ENCODE data around the gene BEAN1.
A peak's percentile ranks its signal among the peaks of the same experiment; 100 is the strongest.
"Not testable (repeated sequence)": the region's sequence is repeated elsewhere in the genome, so short reads cannot be mapped to it uniquely, and the experiment has no call there.

The BEAN1 gene

DNA sequence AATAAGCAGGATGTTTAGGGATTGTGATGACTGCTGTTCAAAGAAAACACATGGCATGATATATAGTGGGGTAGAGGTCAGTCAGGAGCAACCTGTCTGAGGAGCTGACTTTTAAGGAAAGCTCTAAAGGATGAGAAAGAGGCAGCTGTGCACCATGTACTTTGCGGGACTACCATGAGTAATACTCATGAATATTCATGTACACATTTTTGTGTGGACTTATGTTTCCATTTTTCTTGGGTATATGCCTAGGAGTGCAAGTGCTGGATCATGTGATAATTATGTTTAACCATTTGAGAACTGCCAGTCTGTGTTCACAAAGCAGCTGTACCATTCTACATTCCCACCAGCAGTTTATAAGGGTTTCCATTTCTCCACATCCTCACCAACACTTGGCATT, 35.8 kb downstream of the BEAN1 start:
- H3K4me3 Mint-ChIP-seq, result no peak overlapping the region
- H3K27ac Mint-ChIP-seq, result no peak overlapping the region
- H3K4me1 Mint-ChIP-seq, result peaks cover 5% of the 10 kb centered on the region
- peaks cover 2% of the 10 kb centered on the region for H3K27me3 Mint-ChIP-seq
- peaks cover 5% of the 10 kb centered on the region for H3K9me3 Mint-ChIP-seq
- H3K36me3 Mint-ChIP-seq, result no peaks in the 10 kb centered on the region

DNA sequence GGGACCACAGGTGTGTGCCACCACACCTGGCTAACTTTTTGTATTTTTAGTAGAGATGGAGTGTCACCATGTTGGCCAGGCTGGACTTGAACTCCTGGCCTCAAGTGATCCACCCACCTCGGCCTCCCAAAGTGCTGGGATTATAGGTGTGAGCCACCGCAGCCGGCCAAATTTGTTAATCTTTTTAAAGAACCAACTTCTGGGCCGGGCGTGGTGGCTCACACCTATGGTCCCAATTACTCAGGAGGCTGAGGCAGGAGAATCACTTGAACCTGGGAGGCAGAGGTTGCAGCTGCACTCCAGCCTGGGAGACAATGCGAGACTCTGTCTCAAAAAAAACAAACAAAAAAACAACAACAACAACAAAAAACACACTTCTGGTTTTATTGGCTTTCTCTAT, 38.9 kb downstream of the BEAN1 start:
- not testable (repeated sequence) for H3K9me3 Mint-ChIP-seq, H3K27me3 Mint-ChIP-seq, H3K27ac Mint-ChIP-seq, H3K4me3 Mint-ChIP-seq, H3K4me1 Mint-ChIP-seq, H3K36me3 Mint-ChIP-seq

DNA sequence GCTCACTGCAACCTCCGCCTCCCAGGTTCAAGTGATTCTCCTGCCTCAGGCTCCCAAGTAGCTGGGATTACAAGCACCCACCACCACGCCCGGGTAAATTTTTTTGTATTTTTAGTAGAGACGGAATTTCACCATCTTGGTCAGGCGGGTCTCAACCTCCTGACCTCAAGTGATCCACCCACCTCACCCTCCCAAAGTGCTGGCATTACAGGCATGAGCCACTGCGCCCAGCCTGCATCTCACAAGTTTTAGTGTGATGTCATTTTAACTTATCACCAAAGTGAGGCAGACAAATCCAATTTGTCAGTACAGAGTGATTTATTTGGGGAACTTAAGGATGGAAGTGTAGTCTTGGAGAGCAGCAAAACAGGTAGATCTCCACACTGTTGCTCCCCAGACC, 39.5 kb downstream of the BEAN1 start:
- H3K4me1 Mint-ChIP-seq, H3K36me3 Mint-ChIP-seq, H3K4me3 Mint-ChIP-seq, H3K27me3 Mint-ChIP-seq, H3K9me3 Mint-ChIP-seq, H3K27ac Mint-ChIP-seq: not testable (repeated sequence)

DNA sequence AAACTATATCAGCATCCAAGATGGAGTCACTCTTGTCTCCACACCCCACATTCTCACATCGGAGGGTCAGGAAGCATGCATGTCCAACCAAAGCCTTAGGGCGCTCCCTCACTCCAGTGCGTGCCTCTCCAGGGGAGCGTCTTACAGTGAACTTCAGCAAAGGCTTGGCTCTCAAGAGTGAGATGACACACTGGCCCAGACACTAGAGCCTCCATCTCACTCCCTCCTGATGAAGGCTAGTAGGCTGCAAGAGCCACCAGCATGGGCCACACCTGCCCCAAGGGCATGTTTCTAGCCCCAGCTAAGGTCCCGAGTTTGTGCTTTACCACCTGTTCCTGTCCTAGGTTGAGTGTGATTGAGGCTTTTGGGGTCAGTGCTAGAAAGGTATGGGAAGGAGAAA, 40.5 kb downstream of the BEAN1 start:
- H3K36me3 Mint-ChIP-seq, result no peaks in the 10 kb centered on the region
- peaks cover 3% of the 10 kb centered on the region for H3K27me3 Mint-ChIP-seq
- H3K4me1 Mint-ChIP-seq, result peaks cover 5% of the 10 kb centered on the region
- peaks cover 5% of the 10 kb centered on the region for H3K9me3 Mint-ChIP-seq
- no peak overlapping the region for H3K27ac Mint-ChIP-seq
- H3K4me3 Mint-ChIP-seq, result no peak overlapping the region

DNA sequence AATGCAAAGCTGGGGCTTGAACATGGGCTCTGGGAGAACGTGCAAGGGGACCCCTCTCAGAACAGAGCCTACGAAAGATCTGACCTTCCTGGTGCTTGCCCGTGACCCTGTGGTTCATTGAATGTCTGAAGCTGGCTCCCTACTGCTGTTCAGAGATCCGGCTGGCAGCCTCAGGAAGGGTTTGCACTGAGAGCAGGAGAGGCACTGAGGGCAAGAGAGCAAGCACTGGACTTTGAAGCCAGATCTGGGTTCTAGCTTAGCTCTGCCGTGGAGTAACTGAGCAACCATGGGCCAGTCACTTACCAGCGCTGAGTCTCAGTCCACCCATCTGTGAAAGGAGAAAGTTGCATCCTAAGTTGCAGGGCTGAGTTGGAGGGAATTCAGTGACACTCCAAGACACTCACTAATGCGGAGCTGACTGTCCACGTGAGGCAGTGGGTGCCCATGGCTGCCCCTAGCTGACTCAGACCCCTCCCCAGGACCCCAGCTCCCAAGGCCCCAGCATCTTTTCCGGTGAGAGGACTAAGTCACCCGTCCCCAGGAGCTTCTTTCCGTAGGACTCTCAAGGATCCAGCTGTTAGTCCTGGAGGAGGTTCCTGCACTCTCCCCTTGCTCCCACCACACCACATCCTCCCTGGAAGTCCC, 41.3 kb downstream of the BEAN1 start:
- H3K4me3 Mint-ChIP-seq, result no peak overlapping the region
- H3K27ac Mint-ChIP-seq, result no peak overlapping the region
- H3K36me3 Mint-ChIP-seq, result no peaks in the 10 kb centered on the region
- peaks cover 3% of the 10 kb centered on the region for H3K27me3 Mint-ChIP-seq
- H3K4me1 Mint-ChIP-seq, result peaks cover 5% of the 10 kb centered on the region
- peaks cover 5% of the 10 kb centered on the region for H3K9me3 Mint-ChIP-seq

DNA sequence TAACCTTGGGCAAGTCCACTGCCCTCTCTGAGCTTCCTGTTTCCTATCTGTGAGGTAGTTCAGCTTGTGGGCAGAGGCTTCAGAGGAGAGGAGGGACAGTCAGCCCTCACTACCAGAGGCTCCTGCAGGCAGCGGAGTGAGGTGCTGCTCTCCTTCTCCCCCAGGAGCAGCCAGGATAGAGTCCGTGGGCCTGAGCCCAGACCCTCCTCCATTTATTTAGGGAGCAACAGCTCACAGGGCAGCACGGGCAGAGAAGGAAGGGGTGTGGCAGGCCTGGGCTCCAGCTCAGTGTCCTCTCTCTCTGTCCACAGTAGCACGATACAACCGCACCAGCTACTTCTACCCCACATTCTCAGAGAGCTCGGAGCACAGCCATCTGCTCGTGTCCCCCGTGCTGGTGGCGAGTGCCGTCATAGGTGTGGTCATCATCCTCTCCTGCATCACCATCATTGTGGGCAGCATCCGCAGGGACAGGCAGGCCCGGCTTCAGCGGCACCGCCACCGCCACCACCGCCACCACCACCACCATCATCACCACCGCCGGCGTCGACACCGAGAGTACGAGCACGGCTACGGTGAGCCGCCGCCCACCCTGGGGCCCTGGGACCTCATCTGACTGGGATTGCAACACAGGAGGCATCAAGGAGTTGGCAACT, 42.3 kb downstream of the BEAN1 start:
- H3K36me3 Mint-ChIP-seq, result no peaks in the 10 kb centered on the region
- peaks cover 8% of the 10 kb centered on the region for H3K4me1 Mint-ChIP-seq
- no peak overlapping the region for H3K4me3 Mint-ChIP-seq
- H3K27ac Mint-ChIP-seq, result no peak overlapping the region
- H3K27me3 Mint-ChIP-seq, result peaks cover 3% of the 10 kb centered on the region
- peaks cover 5% of the 10 kb centered on the region for H3K9me3 Mint-ChIP-seq

DNA sequence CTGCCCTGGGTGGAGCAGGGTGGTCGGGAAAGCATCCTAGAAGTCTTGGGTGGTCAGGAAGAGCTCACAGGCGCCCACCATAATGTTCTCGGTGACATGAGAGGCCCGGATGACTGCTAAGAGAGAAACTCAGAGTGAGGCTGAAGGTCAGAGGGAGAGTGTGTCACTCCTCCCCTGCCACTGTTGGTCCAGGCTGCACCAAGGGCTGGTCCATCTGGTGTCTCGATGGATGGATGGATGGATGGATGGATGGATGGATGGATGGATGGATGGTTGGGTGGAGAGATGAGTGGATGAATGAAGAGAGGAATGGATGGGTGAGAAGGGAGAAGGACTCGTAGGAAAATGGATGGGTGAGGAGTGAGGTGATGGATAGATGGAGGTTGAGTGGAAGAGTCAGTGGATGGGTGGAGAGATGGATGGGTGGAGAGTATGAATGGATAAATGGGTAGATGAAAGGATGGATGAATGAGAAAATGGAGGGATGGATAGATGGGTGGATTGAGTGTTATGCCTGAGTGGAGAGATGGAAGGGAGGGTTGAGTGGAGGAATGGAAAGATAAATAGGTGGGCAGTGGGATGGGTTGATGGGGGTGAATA, 43.0 kb downstream of the BEAN1 start:
- peaks cover 3% of the 10 kb centered on the region for H3K27me3 Mint-ChIP-seq
- no peak overlapping the region for H3K27ac Mint-ChIP-seq

DNA sequence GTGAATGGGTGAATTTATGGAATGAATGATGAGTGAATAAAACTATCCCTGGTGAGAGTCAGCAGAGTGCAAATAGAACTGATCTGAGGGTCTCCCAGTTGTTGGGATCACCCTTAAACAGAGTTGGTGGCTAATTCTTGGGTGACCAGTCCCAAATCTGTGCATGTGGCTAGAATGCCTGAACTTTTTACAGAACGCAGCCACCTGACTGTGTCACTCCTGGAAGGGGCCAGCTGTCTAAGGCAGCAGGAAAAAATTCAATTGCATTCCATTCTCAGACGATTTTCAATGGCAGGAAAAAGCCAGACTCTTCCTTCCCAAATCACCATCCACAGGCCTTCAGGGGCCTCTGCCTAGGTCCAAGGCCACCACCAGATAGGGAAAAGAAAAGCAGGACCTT, 43.5 kb downstream of the BEAN1 start:
- peaks cover 5% of the 10 kb centered on the region for H3K9me3 Mint-ChIP-seq
- H3K27me3 Mint-ChIP-seq, result peaks cover 3% of the 10 kb centered on the region
- H3K4me1 Mint-ChIP-seq, result peaks cover 18% of the 10 kb centered on the region
- H3K27ac Mint-ChIP-seq, result no peak overlapping the region
- no peaks in the 10 kb centered on the region for H3K36me3 Mint-ChIP-seq
- H3K4me3 Mint-ChIP-seq, result no peak overlapping the region

More for the DNA sequence above, 43.0 kb downstream of the BEAN1 start:
- Mint-ChIP-seq H3K9me3 (peaks cover 5% of the 10 kb centered on the region), H3K36me3 (no peaks in the 10 kb centered on the region), H3K4me1 (peaks cover 15% of the 10 kb centered on the region), H3K4me3 (no peak overlapping the region)

DNA sequence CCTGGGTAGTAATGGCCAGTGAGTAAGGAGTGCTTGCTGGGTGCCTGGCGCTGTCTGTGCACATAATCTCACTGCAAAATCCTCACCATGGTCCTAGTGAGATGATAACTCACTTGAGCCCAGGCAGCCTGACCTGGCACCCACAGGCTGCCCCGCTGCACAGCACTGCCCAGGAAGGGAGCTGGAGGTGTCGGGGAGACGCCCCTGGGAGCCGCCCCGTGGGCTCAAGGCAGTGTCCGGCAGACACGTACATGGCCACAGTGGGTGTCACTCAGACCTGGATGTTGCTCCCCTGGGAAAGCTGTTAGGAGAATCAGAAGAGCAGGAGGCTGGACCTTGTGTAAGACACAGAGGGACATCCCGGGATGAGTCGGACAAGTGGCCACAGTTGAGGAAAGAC, 44.2 kb downstream of the BEAN1 start:
- no peaks in the 10 kb centered on the region for H3K36me3 Mint-ChIP-seq
- H3K27me3 Mint-ChIP-seq, result peaks cover 3% of the 10 kb centered on the region
- H3K4me1 Mint-ChIP-seq, result peaks cover 19% of the 10 kb centered on the region
- peaks cover 3% of the 10 kb centered on the region for H3K9me3 Mint-ChIP-seq
- H3K4me3 Mint-ChIP-seq, result no peak overlapping the region
- H3K27ac Mint-ChIP-seq, result no peak overlapping the region

DNA sequence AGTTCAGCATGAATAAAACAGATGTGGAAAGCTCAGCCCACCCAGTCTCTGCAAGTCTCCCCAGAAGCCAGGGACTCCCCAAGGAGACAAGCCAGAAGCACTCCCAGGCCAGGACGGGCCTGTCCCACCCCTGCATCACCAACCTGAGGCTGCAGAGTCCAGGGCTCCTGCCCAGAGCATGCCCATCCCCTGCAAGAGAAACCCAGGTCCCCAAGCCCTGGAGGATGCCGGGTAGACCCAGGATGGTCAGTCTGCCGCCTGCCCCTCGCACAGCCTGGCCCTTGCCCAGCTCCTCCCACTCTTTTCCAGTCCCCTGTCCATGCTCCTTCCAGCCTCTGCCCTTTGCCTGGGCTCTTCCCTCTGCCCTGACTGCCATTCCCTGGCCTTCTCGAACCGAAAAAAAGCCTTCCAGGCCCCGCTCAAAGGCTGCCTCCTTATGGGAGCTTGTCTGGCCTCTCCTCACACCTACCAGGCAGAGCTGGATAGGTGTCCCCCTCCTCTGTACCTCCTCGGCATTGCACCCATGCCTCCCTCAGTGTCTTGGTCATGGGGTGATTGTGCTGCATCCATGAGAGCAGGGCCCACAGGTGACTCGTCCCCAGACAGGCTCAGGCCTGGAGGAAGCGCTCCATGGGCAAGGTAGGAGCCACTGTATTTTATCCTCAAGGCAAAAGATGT, 44.8 kb downstream of the BEAN1 start:
- Mint-ChIP-seq H3K27ac (no peak overlapping the region), H3K9me3 (no peaks in the 10 kb centered on the region), H3K36me3 (no peaks in the 10 kb centered on the region), H3K4me3 (no peak overlapping the region), H3K4me1 (peaks cover 19% of the 10 kb centered on the region), H3K27me3 (peaks cover 3% of the 10 kb centered on the region)

DNA sequence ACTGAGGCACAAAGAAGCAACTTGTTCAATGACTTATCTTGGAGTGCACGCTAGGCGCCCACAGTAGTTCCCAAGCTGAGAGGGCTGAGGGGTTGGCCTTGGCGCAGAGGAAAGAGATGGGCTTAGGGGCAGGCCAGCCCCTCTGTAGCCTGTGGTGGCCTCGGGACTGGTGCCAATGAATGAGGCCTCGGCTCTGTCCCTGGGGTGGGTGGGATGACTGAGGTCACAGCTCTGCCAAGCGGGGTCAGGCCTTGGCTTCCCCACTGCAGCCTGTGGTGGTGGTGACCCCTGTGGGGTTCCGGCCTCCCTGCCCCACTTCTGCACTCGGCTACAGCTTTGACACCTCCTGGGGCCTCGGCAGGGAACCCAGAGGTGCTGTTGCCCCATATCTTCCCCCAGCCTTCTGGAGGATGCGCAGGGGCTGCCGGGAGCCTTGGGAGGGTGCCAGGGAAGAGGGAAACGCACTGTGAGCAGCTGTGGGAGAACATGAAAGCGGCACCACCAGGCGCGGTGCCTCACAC, 46.0 kb downstream of the BEAN1 start:
- H3K9me3 Mint-ChIP-seq, result no peaks in the 10 kb centered on the region
- H3K27ac Mint-ChIP-seq, result no peak overlapping the region
- no peak overlapping the region for H3K4me3 Mint-ChIP-seq
- peaks cover 3% of the 10 kb centered on the region for H3K27me3 Mint-ChIP-seq
- H3K36me3 Mint-ChIP-seq, result no peaks in the 10 kb centered on the region
- peaks cover 19% of the 10 kb centered on the region for H3K4me1 Mint-ChIP-seq

DNA sequence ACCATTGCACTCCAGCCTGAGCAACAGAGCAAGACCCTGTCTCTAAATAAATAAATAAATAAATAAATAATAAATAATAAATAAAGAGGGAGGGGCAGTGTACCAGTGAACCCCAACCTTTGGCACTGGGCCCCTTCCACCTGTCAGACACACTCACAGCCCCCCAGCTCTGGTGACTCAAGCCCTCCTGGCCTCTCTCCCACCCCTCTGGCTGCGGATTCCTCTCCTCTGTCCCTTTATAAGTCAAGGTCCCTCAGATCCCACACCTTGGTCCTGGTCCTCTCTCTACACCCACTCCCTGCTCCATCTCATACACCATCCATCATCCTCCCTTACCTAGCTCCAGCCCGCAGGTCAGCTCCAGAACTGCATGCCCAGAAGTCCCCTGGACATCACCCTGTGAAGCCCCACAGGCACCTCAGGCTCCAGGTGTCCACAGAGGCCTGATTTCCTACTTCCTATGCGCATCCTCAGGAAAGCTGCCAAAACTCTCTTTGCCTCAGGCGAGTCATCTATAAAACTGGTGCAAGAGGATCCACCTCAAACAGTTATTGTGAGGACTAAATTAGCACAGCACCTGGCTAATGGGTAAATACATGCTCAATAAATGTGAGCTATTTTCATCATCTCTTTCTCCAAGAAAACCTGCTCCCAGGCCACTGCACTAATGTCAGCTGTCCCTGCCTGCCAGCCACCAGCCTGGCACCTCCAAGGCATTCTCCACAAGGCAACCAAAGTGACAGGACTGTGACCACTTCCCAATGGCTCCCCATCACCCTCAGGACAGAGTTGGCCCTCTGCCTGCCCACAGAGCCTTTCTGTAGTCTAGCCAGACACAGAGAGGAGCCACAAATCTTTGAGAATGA, 46.8 kb downstream of the BEAN1 start:
- Mint-ChIP-seq H3K27ac (peak overlapping the region; percentile 55), H3K36me3 (no peaks in the 10 kb centered on the region), H3K4me3 (no peak overlapping the region), H3K4me1 (peaks cover 25% of the 10 kb centered on the region), H3K27me3 (peaks cover 2% of the 10 kb centered on the region), H3K9me3 (no peaks in the 10 kb centered on the region)

DNA sequence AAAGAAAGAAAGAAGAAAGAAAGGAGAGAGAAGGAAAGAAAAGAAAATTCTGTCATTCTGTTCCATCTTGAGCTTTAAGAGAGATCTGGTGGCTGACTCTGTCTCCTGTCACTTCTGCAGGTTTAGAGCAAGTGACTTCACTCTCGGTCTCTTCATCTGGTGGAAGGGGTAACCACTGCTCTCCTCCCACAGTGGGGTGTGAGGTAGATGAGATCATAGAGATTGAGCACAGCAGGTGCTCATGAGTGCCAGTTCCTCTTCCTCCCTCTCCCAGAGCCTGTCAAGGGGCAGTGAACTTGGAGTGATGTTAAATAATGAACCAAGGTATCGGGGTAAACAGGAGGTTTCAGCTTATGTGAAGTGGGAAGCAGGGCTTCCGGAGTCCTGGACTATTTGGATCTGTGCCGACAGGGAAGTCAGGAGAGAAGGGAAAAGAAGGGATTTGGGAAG, 47.7 kb downstream of the BEAN1 start:
- no peaks in the 10 kb centered on the region for H3K36me3 Mint-ChIP-seq
- H3K9me3 Mint-ChIP-seq, result no peaks in the 10 kb centered on the region
- peak overlapping the region; percentile 3 for H3K4me3 Mint-ChIP-seq
- H3K27me3 Mint-ChIP-seq, result no peaks in the 10 kb centered on the region
- H3K4me1 Mint-ChIP-seq, result peaks cover 27% of the 10 kb centered on the region
- peak overlapping the region; percentile 86 for H3K27ac Mint-ChIP-seq

DNA sequence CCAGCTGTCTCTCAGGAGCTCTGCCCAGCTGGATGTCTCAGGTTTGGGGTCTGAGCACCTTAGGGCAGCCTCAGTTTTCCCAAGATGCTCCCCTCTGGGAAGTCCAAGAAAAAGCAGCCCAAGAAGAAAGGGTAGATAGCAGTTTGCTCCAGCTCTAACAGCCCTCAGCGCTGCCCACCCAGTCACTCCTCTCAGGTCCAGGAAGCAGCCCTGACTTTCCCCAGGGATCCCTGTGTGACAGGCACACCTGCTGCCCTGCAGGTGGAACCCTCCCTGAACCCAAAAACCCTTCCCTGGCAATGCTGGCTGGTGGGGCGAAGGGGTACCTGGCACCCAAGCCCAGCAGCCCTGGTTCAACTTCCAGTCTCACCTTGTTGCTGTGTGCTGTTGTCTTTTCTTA, 48.1 kb downstream of the BEAN1 start:
- Mint-ChIP-seq H3K9me3 (no peaks in the 10 kb centered on the region), H3K4me3 (no peak overlapping the region), H3K27ac (no peak overlapping the region), H3K36me3 (no peaks in the 10 kb centered on the region), H3K4me1 (peaks cover 27% of the 10 kb centered on the region), H3K27me3 (no peaks in the 10 kb centered on the region)

DNA sequence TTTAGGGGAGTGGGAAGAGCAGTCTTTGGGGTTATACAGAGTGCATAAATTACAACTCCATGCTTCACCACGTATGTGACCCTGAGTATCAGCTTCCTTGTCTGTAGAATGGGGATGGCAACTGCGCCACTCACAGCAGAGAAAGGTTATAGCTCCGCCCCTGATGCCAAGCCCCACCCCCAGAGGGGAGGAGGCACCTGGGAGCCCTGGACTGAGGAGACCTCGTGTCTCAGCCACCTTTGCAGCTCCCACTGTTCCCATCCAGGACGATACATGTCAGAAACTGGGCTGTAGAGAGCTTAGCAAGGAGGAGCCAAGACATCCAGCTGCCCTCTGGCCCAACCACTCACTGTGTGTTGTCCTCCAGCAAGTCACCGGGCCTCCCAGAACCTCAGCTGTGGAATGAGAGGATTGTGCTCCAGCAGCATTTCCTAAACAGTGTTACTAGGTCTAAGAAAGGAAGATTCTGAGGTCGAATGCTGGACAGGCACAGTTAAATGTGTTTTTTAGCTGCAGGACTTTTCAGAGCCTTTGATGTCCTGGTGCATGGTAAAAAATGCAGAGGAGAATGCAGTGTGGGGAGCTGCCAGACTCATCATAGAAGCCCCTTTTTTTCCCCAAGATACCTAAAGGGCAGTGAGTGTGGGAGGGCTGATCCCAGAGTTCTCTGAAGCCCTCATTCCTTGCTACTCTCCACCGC, 49.4 kb downstream of the BEAN1 start:
- Mint-ChIP-seq H3K9me3 (no peaks in the 10 kb centered on the region), H3K4me1 (peaks cover 27% of the 10 kb centered on the region), H3K27ac (no peak overlapping the region), H3K4me3 (no peak overlapping the region), H3K27me3 (no peaks in the 10 kb centered on the region), H3K36me3 (no peaks in the 10 kb centered on the region)

Measured in activated naive CD4-positive, alpha-beta T cell treated with anti-CD3 and anti-CD28 coated beads, Interleukin-2, amount 50 U/mL, for 24 hours (primary cell).